ENCODE data around the gene DBNL. TPM values are rescaled to one million over a fixed set of nuclear protein-coding genes. Genes with fewer than 3 reads are reported as not detected.
A peak's percentile ranks its signal among the peaks of the same experiment; 100 is the strongest.

Gene DBNL
- total RNA-seq, 3 donors from 2014 or later (not counting 1 experiment from before 2014, with no cell fraction given), result 123 to 129 (median 129) TPM

GRCh38 chr7:44097064-44097932 lies 52.8 kb downstream of the DBNL start:
- no peaks in the 10 kb centered on the region for H3K9me3 ChIP-seq (ENCODE audit: control insufficient read depth, insufficient read depth, low read length)
- no peak overlapping the region for H3K27ac Mint-ChIP-seq
- no peak for TF ChIP-seq CTCF (IDR thresholded peaks at IDR 0.05)
- no peak overlapping the region for H3K4me3 ChIP-seq (ENCODE audit: low read length)
- peak overlapping the region; percentile 46 for H3K27ac ChIP-seq (ENCODE audit: low read length)
- no peak for ATAC-seq
- DNase-seq, result no peak
- WGBS (ENCODE audit: insufficient coverage), result 49% methylated on average over 8 of the region's 9 CpGs
- H3K4me1 Mint-ChIP-seq, result no peaks in the 10 kb centered on the region
- H3K4me3 Mint-ChIP-seq, result no peak overlapping the region
- H3K27me3 ChIP-seq (ENCODE audit: control insufficient read depth, insufficient read depth, low read length), result no peaks in the 10 kb centered on the region
- intact Hi-C loops (cut with micrococcal nuclease), result no loop called here
- H3K9me3 Mint-ChIP-seq, result no peaks in the 10 kb centered on the region
- H3K4me1 ChIP-seq (ENCODE audit: control insufficient read depth, insufficient read depth, low read length), result peaks cover 11% of the 10 kb centered on the region
- peaks cover 0 to 2% of the 10 kb centered on the region in 2 donors for H3K27me3 Mint-ChIP-seq (ENCODE audit: low read depth in 2 of 2)
- no peaks in the 10 kb centered on the region for H3K36me3 ChIP-seq (ENCODE audit: control insufficient read depth, insufficient read depth, low read length)
- no peaks in the 10 kb centered on the region for H3K36me3 Mint-ChIP-seq

GRCh38 chr7:44098092-44099068 lies 53.9 kb downstream of the DBNL start:
- DNase-seq (no peak), ATAC-seq (no peak)
- intact Hi-C loops (cut with micrococcal nuclease), result no loop called here
- H3K36me3 ChIP-seq (ENCODE audit: control insufficient read depth, insufficient read depth, low read length), result no peaks in the 10 kb centered on the region
- no peaks in the 10 kb centered on the region for H3K9me3 ChIP-seq (ENCODE audit: control insufficient read depth, insufficient read depth, low read length)
- peaks cover 11% of the 10 kb centered on the region for H3K4me1 ChIP-seq (ENCODE audit: control insufficient read depth, insufficient read depth, low read length)
- Mint-ChIP-seq H3K4me1 (peaks cover 0 to 3% of the 10 kb centered on the region in 2 donors), H3K9me3 (no peaks in the 10 kb centered on the region), H3K4me3 (no peak overlapping the region), H3K27me3 (ENCODE audit: low read depth in 2 of 2) (peaks cover 0 to 10% of the 10 kb centered on the region in 2 donors), H3K27ac (no peak overlapping the region), H3K36me3 (no peaks in the 10 kb centered on the region)
- no peak overlapping the region for H3K27ac ChIP-seq (ENCODE audit: low read length)
- no peak overlapping the region for H3K4me3 ChIP-seq (ENCODE audit: low read length)
- no peak for TF ChIP-seq CTCF (IDR thresholded peaks at IDR 0.05)
- WGBS (ENCODE audit: insufficient coverage), result 76% methylated on average over 5 of the region's 6 CpGs
- H3K27me3 ChIP-seq (ENCODE audit: control insufficient read depth, insufficient read depth, low read length), result no peaks in the 10 kb centered on the region

DNA sequence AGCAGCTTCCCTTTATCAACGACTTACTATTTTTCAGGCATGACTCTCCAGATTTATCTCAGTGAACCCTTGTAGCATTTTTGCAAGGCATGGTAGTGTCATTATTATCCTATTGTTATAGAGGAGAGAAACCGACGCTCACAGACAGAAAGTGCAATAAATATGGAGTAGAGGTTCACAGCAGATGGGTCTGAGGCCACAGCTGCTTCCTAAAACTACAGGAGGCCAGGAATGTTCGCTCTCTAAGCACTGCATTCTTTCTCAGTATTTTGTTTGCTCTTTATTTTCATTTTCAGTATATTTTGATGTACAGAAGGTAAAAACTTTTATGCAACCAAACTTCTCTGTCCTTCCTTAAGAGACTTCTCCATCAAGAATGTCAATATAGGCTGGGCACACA lies 55.2 kb downstream of the DBNL start:
- Mint-ChIP-seq H3K4me3 (no peak overlapping the region), H3K36me3 (no peaks in the 10 kb centered on the region), H3K4me1 (peaks cover 0 to 5% of the 10 kb centered on the region in 2 donors), H3K27ac (no peak overlapping the region), H3K9me3 (no peaks in the 10 kb centered on the region), H3K27me3 (ENCODE audit: low read depth in 2 of 2) (peaks cover 0 to 11% of the 10 kb centered on the region in 2 donors)
- Histone ChIP-seq H3K36me3 (ENCODE audit: control insufficient read depth, insufficient read depth, low read length) (no peaks in the 10 kb centered on the region), H3K4me3 (ENCODE audit: low read length) (no peak overlapping the region), H3K9me3 (ENCODE audit: control insufficient read depth, insufficient read depth, low read length) (no peaks in the 10 kb centered on the region), H3K4me1 (ENCODE audit: control insufficient read depth, insufficient read depth, low read length) (peaks cover 18% of the 10 kb centered on the region), H3K27ac (ENCODE audit: low read length) (no peak overlapping the region), H3K27me3 (ENCODE audit: control insufficient read depth, insufficient read depth, low read length) (no peaks in the 10 kb centered on the region)
- 66% methylated on average over 2 of the region's 4 CpGs for WGBS (ENCODE audit: insufficient coverage)
- DNase-seq, result no peak
- TF ChIP-seq CTCF (IDR thresholded peaks at IDR 0.05), result no peak
- no peak for ATAC-seq
- intact Hi-C loops (cut with micrococcal nuclease), result no loop called here

All from natural killer cell (primary cell).